Colonic mucosa (tissue), 4 donors: Measurements from ENCODE around the gene FOSL2. TPM values are rescaled to one million over a fixed set of nuclear protein-coding genes. Genes with fewer than 3 reads are reported as not detected.

Experiments
- DNase-seq: peaks from one replicate; pipeline ENCODE4 v3.0.0-alpha.2; 2020
- H3K27ac ChIP-seq: fragments of 200-600 bp; one replicate; pipeline ENCODE4 v1.8.0; 2021
- H3K27me3 ChIP-seq: fragments of 200-600 bp; one replicate; pipeline ENCODE4 v1.8.0; 2021
- H3K36me3 ChIP-seq: fragments of 200-600 bp; one replicate; pipeline ENCODE4 v1.8.0; 2021
- H3K4me1 ChIP-seq: fragments of 200-600 bp; one replicate; pipeline ENCODE4 v1.8.0; 2021; ENCODE audit warnings: mild to moderate bottlenecking
- H3K4me3 ChIP-seq: fragments of 200-600 bp; one replicate; pipeline ENCODE4 v1.8.0; 2021
- H3K9ac ChIP-seq, 2 donors: one replicate each; pipeline ENCODE4 v1.7.0; 2013; ENCODE audit warnings: control low read depth in 2 of 2, low read depth in 2 of 2, low read length in 2 of 2
- H3K9me3 ChIP-seq: fragments of 200-600 bp; one replicate; pipeline ENCODE4 v1.8.0; 2021
- CTCF ChIP-seq: fragments of 200-600 bp; IDR thresholded peaks from one replicate; pipeline ENCODE4 v1.8.0; 2022; ENCODE audit warnings: antibody characterized with exemption, mild to moderate bottlenecking
- intact Hi-C: fragments of 100-400 bp; cut with DNase I; formaldehyde crosslinking; loops from one replicate; pipeline ENCODE4 v1.14.1; 2022
- total RNA-seq, 2 donors: library from RNA; stranded (reverse); fragmentation: NEBNext Ultra II Directional in 1 of 2; extraction: Animal tissue kit (Norgen Biotek cat#: 25700) in 1 of 2; gene quantifications; one replicate each; pipeline ENCODE4 v1.2.1, GENCODE V29; 2021
- donor health status: healthy.
- donor health status: DM: no; HTN: no; CAD: no.
- donor health status: DM: no; HTN: no; CAD: no.

The FOSL2 gene
- total RNA-seq, 2 donors from 2014 or later, result 74.2 to 142 TPM

- H3K36me3 ChIP-seq, result no peaks in the 10 kb centered on the region
- H3K9me3 ChIP-seq, result no peaks in the 10 kb centered on the region
- H3K9ac ChIP-seq, result peak overlapping the region; percentile 92 to 93
- H3K4me3 ChIP-seq, result peak overlapping the region; percentile 85
- no peak for TF ChIP-seq CTCF
- H3K4me1 ChIP-seq, result no peaks in the 10 kb centered on the region
- intact Hi-C loops, result loop anchor here (5.0 to 10.0 kb wide), 2 partner anchors 118 to 235 kb away; no protein-coding TSS in a partner anchor
- DNase-seq, result peak; percentile 89
- peak overlapping the region; percentile 100 for H3K27ac ChIP-seq
- H3K27me3 ChIP-seq, result no peaks in the 10 kb centered on the region
Observed at GRCh38 chr2:28390241-28390745, 2.4 kb upstream of the FOSL2 start.

GRCh38 chr2:28390746-28391563, 1.7 kb upstream of the FOSL2 start:
- Histone ChIP-seq H3K27ac (peak overlapping the region; percentile 100), H3K9me3 (no peaks in the 10 kb centered on the region), H3K27me3 (no peaks in the 10 kb centered on the region), H3K4me1 (no peaks in the 10 kb centered on the region), H3K36me3 (no peaks in the 10 kb centered on the region), H3K4me3 (peak overlapping the region; percentile 85), H3K9ac (peak overlapping the region; percentile 92 to 93)
- intact Hi-C loops, result loop anchor here (5.0 to 10.0 kb wide), 2 partner anchors 119 to 236 kb away; no protein-coding TSS in a partner anchor
- peak; percentile 83 for DNase-seq
- no peak for TF ChIP-seq CTCF

- peak; percentile 99 for DNase-seq
- no peaks in the 10 kb centered on the region for H3K27me3 ChIP-seq
- H3K9me3 ChIP-seq, result no peaks in the 10 kb centered on the region
- intact Hi-C loops, result loop anchor here (5.0 to 10.0 kb wide), 2 partner anchors 119 to 237 kb away; no protein-coding TSS in a partner anchor
- peak overlapping the region; percentile 100 for H3K27ac ChIP-seq
- peak overlapping the region; percentile 98 to 100 for H3K9ac ChIP-seq
- peak overlapping the region; percentile 85 for H3K4me3 ChIP-seq
- H3K4me1 ChIP-seq, result no peaks in the 10 kb centered on the region
- TF ChIP-seq CTCF, result no peak
- H3K36me3 ChIP-seq, result no peaks in the 10 kb centered on the region
Observed at GRCh38 chr2:28391564-28392296, 928 bp upstream of the FOSL2 start.

GRCh38 chr2:28393114-28393836, 617 bp downstream of the FOSL2 start:
- no peaks in the 10 kb centered on the region for H3K9me3 ChIP-seq
- H3K9ac ChIP-seq, result peak overlapping the region; percentile 98 to 100
- TF ChIP-seq CTCF, result no peak
- H3K27ac ChIP-seq, result peak overlapping the region; percentile 100
- intact Hi-C loops, result loop anchor here (5.0 to 10.0 kb wide), 2 partner anchors 121 to 238 kb away; no protein-coding TSS in a partner anchor
- peak overlapping the region; percentile 85 for H3K4me3 ChIP-seq
- peak; percentile 67 for DNase-seq
- no peaks in the 10 kb centered on the region for H3K36me3 ChIP-seq
- no peaks in the 10 kb centered on the region for H3K27me3 ChIP-seq
- H3K4me1 ChIP-seq, result peaks cover 4% of the 10 kb centered on the region
